GM23248 (cell line): Measurements from ENCODE around the gene XIRP2.

Experiments used
- EZH2 ChIP-seq: fragments of 200-600 bp; sonication (generic); IDR thresholded peaks from 2 replicates; pipeline ENCODE4 v1.6.1; 2018; ENCODE audit warnings: antibody characterized with exemption, mild to moderate bottlenecking; ENCODE audit not compliant: insufficient read depth, poor library complexity, severe bottlenecking
- EZH2phosphoT487 ChIP-seq: fragments of 200-600 bp; sonication (generic); IDR thresholded peaks from 2 replicates; pipeline ENCODE4 v1.6.1; 2018; ENCODE audit warnings: antibody characterized with exemption, moderate library complexity, mild to moderate bottlenecking, low read depth; ENCODE audit not compliant: insufficient read depth

- TF ChIP-seq EZH2phosphoT487 (no peak), EZH2 (no peak)
These were observed 263.6 kb downstream of the XIRP2 start for GRCh38 chr2:167151894-167152293.
